Nephron (organoid): ENCODE data around the gene CUX1.

Experiments used
- H3K27ac Mint-ChIP-seq, 3 experiments: 2 replicates each; pipeline ENCODE4 v1.8.0; 2020; ENCODE audit warnings: mixed read lengths in 3 of 3, mild to moderate bottlenecking in 2 of 3, moderate library complexity in 1 of 3
- H3K27me3 Mint-ChIP-seq: 2 replicates; pipeline ENCODE4 v1.8.0; 2021; ENCODE audit warnings: low read depth, mild to moderate bottlenecking, moderate library complexity, mixed read lengths
- H3K36me3 Mint-ChIP-seq: 2 replicates; pipeline ENCODE4 v1.8.0; 2020; ENCODE audit warnings: low read depth, mixed read lengths
- H3K4me1 Mint-ChIP-seq: 2 replicates; pipeline ENCODE4 v1.8.0; 2020; ENCODE audit warnings: mixed read lengths
- H3K4me3 Mint-ChIP-seq, 3 experiments: 2 replicates each; pipeline ENCODE4 v1.8.0; 2020; ENCODE audit warnings: mild to moderate bottlenecking in 3 of 3, mixed read lengths in 3 of 3, moderate library complexity in 2 of 3
- H3K9me3 Mint-ChIP-seq: 2 replicates; pipeline ENCODE4 v1.8.0; 2020; ENCODE audit warnings: mixed read lengths
- TF ChIP-seq, protein P1 (sequence below), 3 experiments: fragments of 200-600 bp; sonication (generic); IDR thresholded peaks; one replicate each; pipeline ENCODE4 v1.5.0; 2021; ENCODE audit warnings: antibody characterized with exemption in 3 of 3; ENCODE audit not compliant: unreplicated experiment in 3 of 3

Gene CUX1

GRCh38 chr7:102104245-102104644 lies 286.8 kb downstream of the CUX1 start:
- no peak overlapping the region for H3K27ac Mint-ChIP-seq
- no peaks in the 10 kb centered on the region for H3K27me3 Mint-ChIP-seq
- H3K4me3 Mint-ChIP-seq, result no peak overlapping the region
- peaks cover 51% of the 10 kb centered on the region for H3K36me3 Mint-ChIP-seq
- no peaks in the 10 kb centered on the region for H3K9me3 Mint-ChIP-seq
- TF ChIP-seq, protein P1, sequence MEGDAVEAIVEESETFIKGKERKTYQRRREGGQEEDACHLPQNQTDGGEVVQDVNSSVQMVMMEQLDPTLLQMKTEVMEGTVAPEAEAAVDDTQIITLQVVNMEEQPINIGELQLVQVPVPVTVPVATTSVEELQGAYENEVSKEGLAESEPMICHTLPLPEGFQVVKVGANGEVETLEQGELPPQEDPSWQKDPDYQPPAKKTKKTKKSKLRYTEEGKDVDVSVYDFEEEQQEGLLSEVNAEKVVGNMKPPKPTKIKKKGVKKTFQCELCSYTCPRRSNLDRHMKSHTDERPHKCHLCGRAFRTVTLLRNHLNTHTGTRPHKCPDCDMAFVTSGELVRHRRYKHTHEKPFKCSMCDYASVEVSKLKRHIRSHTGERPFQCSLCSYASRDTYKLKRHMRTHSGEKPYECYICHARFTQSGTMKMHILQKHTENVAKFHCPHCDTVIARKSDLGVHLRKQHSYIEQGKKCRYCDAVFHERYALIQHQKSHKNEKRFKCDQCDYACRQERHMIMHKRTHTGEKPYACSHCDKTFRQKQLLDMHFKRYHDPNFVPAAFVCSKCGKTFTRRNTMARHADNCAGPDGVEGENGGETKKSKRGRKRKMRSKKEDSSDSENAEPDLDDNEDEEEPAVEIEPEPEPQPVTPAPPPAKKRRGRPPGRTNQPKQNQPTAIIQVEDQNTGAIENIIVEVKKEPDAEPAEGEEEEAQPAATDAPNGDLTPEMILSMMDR (IDR thresholded peaks at IDR 0.05; ENCODE audit: unreplicated experiment in 3 of 3), result no peak
- no peaks in the 10 kb centered on the region for H3K4me1 Mint-ChIP-seq

DNA sequence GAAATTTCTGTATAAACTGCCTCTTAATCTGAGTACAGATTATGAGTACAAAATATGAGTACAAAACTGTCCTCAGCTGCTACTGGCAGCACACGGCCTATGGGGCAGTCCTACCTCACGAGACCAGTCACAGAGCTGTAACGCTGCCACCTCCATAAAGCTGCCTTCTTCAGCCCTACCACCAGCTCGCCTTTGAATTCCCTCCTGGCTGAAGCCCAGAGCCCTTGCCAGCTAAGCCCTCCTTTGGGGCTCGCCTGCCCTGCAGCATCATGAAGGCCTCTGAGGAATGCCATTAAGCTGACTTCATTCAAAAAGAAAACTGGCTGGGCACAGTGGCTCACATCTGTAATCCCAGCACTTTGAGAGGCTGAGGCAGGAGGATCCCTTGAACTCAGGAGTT lies 289.2 kb downstream of the CUX1 start:
- Mint-ChIP-seq H3K4me1 (peaks cover 14% of the 10 kb centered on the region), H3K9me3 (no peaks in the 10 kb centered on the region), H3K27ac (no peak overlapping the region), H3K27me3 (no peaks in the 10 kb centered on the region), H3K4me3 (no peak overlapping the region), H3K36me3 (peaks cover 49% of the 10 kb centered on the region)
- TF ChIP-seq, protein P1 (IDR thresholded peaks at IDR 0.05; ENCODE audit: unreplicated experiment in 3 of 3), result no peak

DNA sequence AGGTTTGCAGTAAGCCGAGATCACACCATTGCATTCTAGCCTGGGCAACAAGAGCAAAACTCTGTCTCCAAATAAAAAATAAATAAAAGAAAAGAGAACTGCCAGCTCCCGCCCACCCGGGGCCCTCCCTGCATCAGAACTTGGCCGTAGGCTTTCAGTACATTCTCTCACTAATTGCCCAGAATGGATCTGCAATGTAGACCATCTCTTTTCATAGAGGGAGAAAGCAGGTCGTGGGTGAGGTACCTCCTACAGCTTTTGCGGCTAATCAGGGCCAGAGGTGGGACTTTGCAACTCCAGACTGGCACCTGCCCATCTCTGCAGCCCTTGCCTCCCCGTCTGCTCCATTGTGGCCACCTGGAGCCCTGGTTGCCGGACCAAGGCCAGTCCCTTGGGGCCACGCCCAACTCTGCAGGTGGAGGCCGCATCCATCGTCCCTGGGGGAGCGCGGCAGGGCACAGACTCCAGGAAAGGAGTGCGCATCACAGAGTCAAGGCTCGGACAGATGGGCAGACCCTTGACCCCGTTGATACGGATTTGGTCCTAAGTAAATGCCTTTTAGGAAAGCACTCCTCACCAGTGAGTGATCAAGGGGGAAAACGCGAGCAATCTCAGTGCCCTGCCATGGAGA lies 290.2 kb downstream of the CUX1 start:
- TF ChIP-seq, protein P1 (IDR thresholded peaks at IDR 0.05; ENCODE audit: unreplicated experiment in 3 of 3), result no peak
- Mint-ChIP-seq H3K36me3 (peaks cover 54% of the 10 kb centered on the region), H3K4me1 (peaks cover 19% of the 10 kb centered on the region), H3K27ac (no peak overlapping the region), H3K4me3 (no peak overlapping the region), H3K9me3 (no peaks in the 10 kb centered on the region), H3K27me3 (no peaks in the 10 kb centered on the region)

- H3K36me3 Mint-ChIP-seq, result peaks cover 55% of the 10 kb centered on the region
- peak overlapping the region in 1 of 3 experiments; percentile 30 for H3K4me3 Mint-ChIP-seq
- peak overlapping the region in 2 of 3 experiments; percentile 30 to 61 for H3K27ac Mint-ChIP-seq
- H3K9me3 Mint-ChIP-seq, result no peaks in the 10 kb centered on the region
- peaks cover 19% of the 10 kb centered on the region for H3K4me1 Mint-ChIP-seq
- no peaks in the 10 kb centered on the region for H3K27me3 Mint-ChIP-seq
- TF ChIP-seq, protein P1 (IDR thresholded peaks at IDR 0.05; ENCODE audit: unreplicated experiment in 3 of 3), result no peak
Observed at GRCh38 chr7:102111061-102112041, 293.9 kb downstream of the CUX1 start.

DNA sequence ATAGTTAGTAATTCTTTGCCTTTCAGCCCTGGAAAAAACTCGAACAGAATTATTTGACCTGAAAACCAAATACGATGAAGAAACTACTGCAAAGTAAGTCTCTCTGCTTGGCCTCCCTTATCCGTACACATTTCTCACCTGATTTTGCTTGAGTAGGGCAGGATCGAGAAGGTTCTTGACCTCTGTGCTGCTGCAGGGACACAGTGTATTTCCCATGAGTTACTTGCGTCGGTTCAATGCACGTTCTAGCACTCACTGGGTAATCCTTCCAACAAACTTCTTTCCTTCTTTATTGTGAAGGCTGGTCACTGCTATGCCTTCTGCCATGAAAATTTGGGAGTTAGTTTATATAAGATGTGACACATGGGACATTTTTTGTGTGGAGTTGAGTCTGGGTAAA lies 297.8 kb downstream of the CUX1 start:
- TF ChIP-seq, protein P1 (IDR thresholded peaks at IDR 0.05; ENCODE audit: unreplicated experiment in 3 of 3), result no peak
- H3K4me3 Mint-ChIP-seq, result no peak overlapping the region

More for the DNA sequence above, 297.8 kb downstream of the CUX1 start:
- Mint-ChIP-seq H3K4me1 (peaks cover 42% of the 10 kb centered on the region), H3K27ac (peak overlapping the region in 1 of 3 experiments; percentile 40), H3K36me3 (peaks cover 63% of the 10 kb centered on the region), H3K9me3 (no peaks in the 10 kb centered on the region), H3K27me3 (no peaks in the 10 kb centered on the region)
